Common myeloid progenitor, CD34-positive (primary cell): ENCODE results near the gene CCL27.
"Not testable (repeated sequence)": the region's sequence is repeated elsewhere in the genome, so short reads cannot be mapped to it uniquely, and the experiment has no call there.

Experiments
- CTCF ChIA-PET: fragments of 350-600 bp; sonication (Branson Sonifier 250); formaldehyde crosslinking; loops from one replicate; lab custom pipeline; 2021; ENCODE audit warnings: antibody characterized with exemption; lab: Charles Lee
- POLR2A ChIA-PET: fragments of 350-600 bp; sonication (Branson Sonifier 250); formaldehyde crosslinking; loops from one replicate; lab custom pipeline; 2021; ENCODE audit warnings: antibody characterized with exemption; lab: Charles Lee
- DNase-seq, 3 donors: peaks; one replicate each; pipeline versions ENCODE4 v3.0.0 to v3.0.0-alpha.2; 2013
- H3K27ac ChIP-seq, 2 experiments: 1 replicate in 1 of 2; 2 replicates in 1 of 2; pipeline ENCODE4 v1.7.0; 2013; ENCODE audit warnings: inconsistent platforms in 2 of 2, low read length in 2 of 2, mild to moderate bottlenecking in 2 of 2, low read depth in 1 of 2, moderate library complexity in 1 of 2; ENCODE audit not compliant: severe bottlenecking in 2 of 2, insufficient read depth in 1 of 2, poor library complexity in 1 of 2
- H3K27me3 ChIP-seq, 5 experiments: replicated peaks in 2 of 5; 1 replicate in 3 of 5; 2 replicates in 2 of 5; pipeline versions ENCODE4 v1.6.1 to v1.7.0; 2013; ENCODE audit warnings: low read length in 4 of 5, mild to moderate bottlenecking in 2 of 5, moderate library complexity in 2 of 5, inconsistent platforms in 1 of 5; ENCODE audit not compliant: insufficient read depth in 5 of 5, control insufficient read depth in 4 of 5
- H3K36me3 ChIP-seq, 4 experiments: 1 replicate in 2 of 4; 2 replicates in 2 of 4; pipeline versions ENCODE4 v1.6.1 to v1.7.0; 2013; ENCODE audit warnings: low read length in 3 of 4, control low read depth in 1 of 4, mild to moderate bottlenecking in 1 of 4; ENCODE audit not compliant: control insufficient read depth in 4 of 4, insufficient read depth in 4 of 4
- H3K4me1 ChIP-seq, 4 experiments: 1 replicate in 3 of 4; 2 replicates in 1 of 4; pipeline versions ENCODE4 v1.6.1 to v1.7.1; 2013; ENCODE audit warnings: low read length in 3 of 4, mild to moderate bottlenecking in 3 of 4, control low read depth in 1 of 4, inconsistent platforms in 1 of 4, moderate library complexity in 1 of 4; ENCODE audit not compliant: control insufficient read depth in 4 of 4, insufficient read depth in 4 of 4; ENCODE audit errors: control extremely low read depth in 1 of 4
- H3K4me3 ChIP-seq, 7 experiments: 1 replicate in 4 of 7; 2 replicates in 3 of 7; pipeline versions ENCODE4 v1.5.1 to v1.7.0; 2013; ENCODE audit warnings: mild to moderate bottlenecking in 7 of 7, low read length in 6 of 7, moderate library complexity in 6 of 7, inconsistent platforms in 2 of 7, low read depth in 2 of 7, control low read depth in 1 of 7; ENCODE audit not compliant: insufficient read depth in 4 of 7, control insufficient read depth in 1 of 7; ENCODE audit errors: extremely low read depth in 1 of 7
- H3K9me3 ChIP-seq, 5 experiments: 1 replicate in 4 of 5; 2 replicates in 1 of 5; pipeline versions ENCODE4 v1.6.1 to v1.7.1; 2013; ENCODE audit warnings: low read length in 4 of 5, mild to moderate bottlenecking in 2 of 5, inconsistent platforms in 1 of 5, low read depth in 1 of 5, moderate library complexity in 1 of 5; ENCODE audit not compliant: control insufficient read depth in 4 of 5, insufficient read depth in 2 of 5; ENCODE audit errors: control extremely low read depth in 1 of 5
- WGBS: methylation state at CpG from one replicate; pipeline ENCODE4 v1.1.5; 2013; ENCODE audit not compliant: insufficient coverage; 5-methylcytosine and 5-hydroxymethylcytosine counted together

The CCL27 gene

DNA sequence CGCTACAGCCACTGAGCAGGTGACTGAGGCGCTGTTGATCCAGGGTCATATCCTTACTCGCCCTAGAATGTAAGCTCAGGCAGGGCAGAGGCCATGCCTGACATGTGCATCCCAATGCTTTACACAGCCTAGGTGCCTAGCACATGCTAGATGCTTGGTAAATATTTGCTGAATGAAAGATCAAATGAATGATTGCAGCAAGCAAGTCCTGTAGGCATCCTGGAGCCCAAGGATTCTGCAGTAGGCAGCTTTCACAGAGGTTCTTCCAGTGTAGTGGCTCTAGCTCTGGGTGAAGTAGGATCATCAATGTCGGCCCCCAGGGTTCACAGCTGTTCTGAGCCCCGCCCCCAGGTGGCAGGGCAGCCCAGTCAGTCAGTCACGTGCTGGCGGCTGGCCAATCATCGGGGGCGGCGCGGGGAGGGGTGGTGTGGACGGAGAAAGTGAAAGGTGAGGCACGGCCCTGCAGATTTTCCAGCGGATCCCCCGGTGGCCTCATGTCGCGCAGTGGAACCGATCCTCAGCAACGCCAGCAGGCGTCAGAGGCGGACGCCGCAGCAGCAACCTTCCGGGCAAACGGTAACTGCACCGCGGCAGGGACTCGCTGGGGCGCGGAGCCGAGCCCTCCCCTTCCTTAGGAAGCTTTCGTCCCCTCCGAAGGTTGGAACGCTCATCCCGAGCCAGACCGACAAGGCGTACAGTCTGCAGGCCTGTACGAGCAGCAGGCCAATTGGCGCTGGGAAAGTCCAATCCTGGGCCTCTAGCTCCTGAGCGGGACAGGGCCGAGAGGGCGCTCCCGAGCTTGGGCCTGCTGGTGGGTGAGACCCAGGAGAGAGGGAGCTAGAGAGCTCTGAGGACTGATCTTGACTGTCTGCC lies 16.0 kb downstream of the CCL27 start, which contains the start of gene GALT:
GALT (plus strand) TSS at position 465 of the 873 bp plus-strand sequence; CDS start at position 495, 30 bp downstream.
- Histone ChIP-seq H3K36me3 (peaks cover 6 to 36% (median 17%) of the 10 kb centered on the region in 4 experiments), H3K4me1 (peaks cover 9 to 21% (median 19%) of the 10 kb centered on the region in 4 experiments), H3K27ac (peak within 1 kb of the TSS; percentile 46 to 78), H3K27me3 (no peaks in the 10 kb centered on the region), H3K9me3 (no peaks in the 10 kb centered on the region), H3K4me3 (peak within 1 kb of the TSS; percentile 69 to 90 (median 82))
- DNase-seq = peak; percentile 91 to 95 (median 95)
- CTCF ChIA-PET = interaction anchor here (1.0 to 7.8 kb wide), 9 partner anchors 10 to 54 kb away, joined by 3 to 96 read pairs (median 4); partner anchors contain the start of genes CCL27, DCTN3 and SIGMAR1
- POLR2A ChIA-PET = no interaction called here
- WGBS = 8% methylated on average over 36 of the region's 43 CpGs

GRCh38 chr9:34644766-34645314 lies 17.6 kb downstream of the CCL27 start:
- POLR2A ChIA-PET = interaction anchor here (0.6 kb wide), 1 partner anchor 17 kb away, joined by 4 read pairs; no protein-coding TSS in a partner anchor
- Histone ChIP-seq H3K27ac (no peak overlapping the region), H3K4me3 (no peak overlapping the region), H3K9me3 (no peaks in the 10 kb centered on the region), H3K4me1 (peaks cover 9 to 20% (median 17%) of the 10 kb centered on the region in 4 experiments), H3K27me3 (no peaks in the 10 kb centered on the region), H3K36me3 (peaks cover 6 to 21% (median 12%) of the 10 kb centered on the region in 4 experiments)
- CTCF ChIA-PET = interaction anchor here (0.7 to 7.8 kb wide), 5 partner anchors 9 to 314 kb away, joined by 3 to 96 read pairs (median 5); partner anchors contain the start of genes ARID3C, CCL27 and SIGMAR1
- DNase-seq = no peak

- no CpG with 5 or more reads among the region's 1 CpG for WGBS
- Histone ChIP-seq H3K4me1 (peaks cover 10 to 21% (median 19%) of the 10 kb centered on the region in 4 experiments), H3K9me3 (no peaks in the 10 kb centered on the region), H3K27me3 (no peaks in the 10 kb centered on the region), H3K27ac (no peak overlapping the region), H3K4me3 (no peak overlapping the region), H3K36me3 (no peaks in the 10 kb centered on the region)
- CTCF ChIA-PET = interaction anchor here (0.9 to 7.8 kb wide), 5 partner anchors 7 to 198 kb away, joined by 3 to 96 read pairs (median 3); partner anchors contain the start of genes CCL27 and SIGMAR1
- POLR2A ChIA-PET = no interaction called here
- no peak for DNase-seq
These were observed 19.8 kb downstream of the CCL27 start for GRCh38 chr9:34642679-34643078.

DNA sequence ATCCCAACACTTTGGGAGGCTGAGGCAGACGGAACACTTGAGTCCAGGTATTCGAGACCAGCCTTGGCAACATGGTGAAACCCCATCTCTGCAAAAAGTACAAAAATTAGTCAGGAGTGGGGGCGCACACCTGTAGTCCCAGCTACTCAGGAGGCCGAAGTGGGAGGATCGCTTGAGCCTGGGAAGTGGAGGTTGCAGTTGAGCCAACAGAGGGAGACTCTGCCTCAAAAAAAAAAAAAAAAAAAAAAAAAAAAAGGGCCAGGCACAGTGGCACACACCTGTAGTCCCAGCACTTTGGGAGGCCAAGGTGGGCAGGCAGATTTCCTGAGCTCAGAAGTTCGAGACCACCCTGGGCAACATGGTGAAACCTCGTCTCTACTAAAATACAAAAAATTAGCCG lies 23.1 kb downstream of the CCL27 start:
- CTCF ChIA-PET = interaction anchor here (1.0 to 2.0 kb wide), 2 partner anchors 25 to 44 kb away, joined by 3 to 11 read pairs; no protein-coding TSS in a partner anchor
- Histone ChIP-seq H3K36me3 (peaks cover 0 to 17% (median 10%) of the 10 kb centered on the region in 4 experiments), H3K4me1 (peaks cover 2 to 24% (median 21%) of the 10 kb centered on the region in 4 experiments)
- POLR2A ChIA-PET, H3K27ac ChIP-seq, DNase-seq, H3K27me3 ChIP-seq, H3K9me3 ChIP-seq, H3K4me3 ChIP-seq: not testable (repeated sequence)
- WGBS = 100% methylated on average over 3 of the region's 8 CpGs

DNA sequence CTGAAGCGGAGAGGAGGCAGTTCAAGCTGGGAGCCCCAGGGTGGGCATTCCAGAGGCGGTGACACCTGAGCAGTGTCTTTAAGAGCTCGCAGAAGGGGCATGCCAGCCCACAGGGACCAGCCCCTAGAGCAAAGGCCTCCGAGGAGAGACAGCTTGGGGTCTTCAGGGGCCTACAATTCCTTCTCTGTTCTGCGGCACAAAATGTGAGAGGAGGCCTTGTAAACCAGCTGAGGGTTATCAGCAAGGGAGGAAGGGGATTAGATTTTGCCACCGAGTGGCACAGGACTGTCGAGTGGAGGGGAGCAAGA lies 24.4 kb downstream of the CCL27 start:
- POLR2A ChIA-PET = interaction anchor here (1.0 kb wide), 1 partner anchor 18 kb away, joined by 4 read pairs; no protein-coding TSS in a partner anchor
- H3K4me1 ChIP-seq = peaks cover 2 to 24% (median 21%) of the 10 kb centered on the region in 4 experiments
- WGBS = 42% methylated on average over 7 of the region's 7 CpGs
- DNase-seq = no peak
- H3K27me3 ChIP-seq = no peaks in the 10 kb centered on the region
- H3K4me3 ChIP-seq = peak overlapping the region; percentile 40 to 78 (median 71)
- CTCF ChIA-PET = interaction anchor here (0.8 to 10.7 kb wide), 11 partner anchors 8 to 306 kb away, joined by 3 to 293 read pairs (median 4); partner anchors contain the start of genes ARID3C, DCTN3, GALT and RPP25L
- peaks cover 0 to 17% (median 10%) of the 10 kb centered on the region in 4 experiments for H3K36me3 ChIP-seq
- peak overlapping the region in 1 of 2 experiments; percentile 73 for H3K27ac ChIP-seq
- no peaks in the 10 kb centered on the region for H3K9me3 ChIP-seq

GRCh38 chr9:34637356-34638137 lies 24.9 kb downstream of the CCL27 start, which contains the start of gene SIGMAR1:
Gene SIGMAR1 (minus strand): TSS chr9:34637787. CDS start chr9:34637697, 90 bp downstream.
- H3K9me3 ChIP-seq = no peaks in the 10 kb centered on the region
- H3K27ac ChIP-seq = peak within 1 kb of the TSS in 1 of 2 experiments; percentile 73
- POLR2A ChIA-PET = interaction anchor here (0.8 to 1.0 kb wide), 2 partner anchors 18 to 20 kb away, joined by 3 to 4 read pairs; no protein-coding TSS in a partner anchor
- H3K4me1 ChIP-seq = peaks cover 2 to 24% (median 21%) of the 10 kb centered on the region in 4 experiments
- CTCF ChIA-PET = interaction anchor here (0.6 to 10.7 kb wide), 12 partner anchors 8 to 310 kb away, joined by 3 to 293 read pairs (median 5); partner anchors contain the start of genes ARID3C, DCTN3, GALT and RPP25L
- WGBS = 0% methylated on average over 66 of the region's 74 CpGs
- H3K36me3 ChIP-seq = peaks cover 0 to 17% (median 10%) of the 10 kb centered on the region in 4 experiments
- peak within 1 kb of the TSS; percentile 40 to 78 (median 71) for H3K4me3 ChIP-seq
- no peaks in the 10 kb centered on the region for H3K27me3 ChIP-seq
- DNase-seq = peak; percentile 91 to 97 (median 96)
